Measurements from ENCODE around the gene FRMD4B.

GRCh38 chr3:69386556-69387385 is 883 bp upstream of the FRMD4B start:
- no peak for TF ChIP-seq CTCF (conservative IDR thresholded peaks at IDR 0.05 in 1 of 2, IDR thresholded peaks at IDR 0.05 in 1 of 2; ENCODE audit: extremely low read depth in 1 of 2, insufficient read depth in 1 of 2, low read depth in 1 of 2, low read length in 2 of 2)
- no peak for TF ChIP-seq EZH2 (IDR thresholded peaks at IDR 0.05; ENCODE audit: borderline replicate concordance, low read length)
